HepG2 (cell line): ENCODE results near the gene NOB1. TPM values are rescaled to one million over a fixed set of nuclear protein-coding genes. Genes with fewer than 3 reads are reported as not detected.

ENCODE experiments used
- EED ChIP-seq: sonication (generic); formaldehyde crosslinking; IDR thresholded peaks from 2 replicates; pipeline ENCODE4 v1.5.0; 2020; ENCODE audit warnings: mild to moderate bottlenecking, missing genetic modification reagents
- FOXA3 ChIP-seq: IDR thresholded peaks from 2 replicates; pipeline ENCODE4 v1.6.1; 2016; ENCODE audit warnings: missing genetic modification reagents, missing compliant biosample characterization
- MTA3 ChIP-seq: sonication (generic); formaldehyde crosslinking; IDR thresholded peaks from 2 replicates; pipeline ENCODE4 v1.4.0; 2020; ENCODE audit warnings: missing genetic modification reagents
- MXD4 ChIP-seq: IDR thresholded peaks from 2 replicates; pipeline ENCODE4 v1.6.1; 2016; ENCODE audit warnings: mild to moderate bottlenecking, missing biosample characterization, missing genetic modification reagents
- NFYB ChIP-seq: sonication (generic); formaldehyde crosslinking; IDR thresholded peaks from 2 replicates; pipeline ENCODE4 v1.4.0; 2020; ENCODE audit warnings: missing genetic modification reagents
- REL ChIP-seq: sonication (generic); formaldehyde crosslinking; conservative IDR thresholded peaks from 2 replicates; pipeline ENCODE4 v1.8.0; 2022; ENCODE audit warnings: mild to moderate bottlenecking, missing genetic modification reagents, moderate library complexity
- SP2 ChIP-seq: sonication (generic); formaldehyde crosslinking; IDR thresholded peaks from 2 replicates; pipeline ENCODE4 v1.5.1; 2020; ENCODE audit warnings: mild to moderate bottlenecking, missing genetic modification reagents
- SP5 ChIP-seq: IDR thresholded peaks from 2 replicates; pipeline ENCODE4 v1.6.1; 2016; ENCODE audit warnings: low read depth, borderline replicate concordance
- TOPORS ChIP-seq: sonication (generic); formaldehyde crosslinking; IDR thresholded peaks from 2 replicates; pipeline ENCODE4 v1.8.0; 2023; ENCODE audit warnings: mild to moderate bottlenecking, missing genetic modification reagents
- ZFY ChIP-seq: sonication (generic); formaldehyde crosslinking; IDR thresholded peaks from 2 replicates; pipeline ENCODE4 v1.4.0; 2020; ENCODE audit warnings: missing genetic modification reagents
- ZKSCAN8 ChIP-seq: IDR thresholded peaks from 2 replicates; pipeline ENCODE4 v1.6.1; 2016; ENCODE audit warnings: borderline replicate concordance, missing genetic modification reagents, missing compliant biosample characterization
- ZMYM3 ChIP-seq: sonication (generic); formaldehyde crosslinking; IDR thresholded peaks from 2 replicates; pipeline ENCODE4 v1.5.1; 2020; ENCODE audit warnings: mild to moderate bottlenecking, missing genetic modification reagents
- ZNF205 ChIP-seq: IDR thresholded peaks from 2 replicates; pipeline ENCODE4 v1.6.1; 2018; ENCODE audit warnings: missing biosample characterization, missing genetic modification reagents
- ZNF263 ChIP-seq: sonication (generic); formaldehyde crosslinking; IDR thresholded peaks from 2 replicates; pipeline ENCODE4 v1.4.0; 2020; ENCODE audit warnings: missing genetic modification reagents
- ZNF343 ChIP-seq: sonication (generic); formaldehyde crosslinking; IDR thresholded peaks from 2 replicates; pipeline ENCODE4 v1.4.0; 2020; ENCODE audit warnings: mild to moderate bottlenecking, missing genetic modification reagents
- ZNF451 ChIP-seq: sonication (generic); formaldehyde crosslinking; IDR thresholded peaks from 2 replicates; pipeline ENCODE4 v1.5.0; 2020; ENCODE audit warnings: mild to moderate bottlenecking, missing genetic modification reagents
- ZSCAN12 ChIP-seq: sonication (generic); formaldehyde crosslinking; IDR thresholded peaks from 2 replicates; pipeline ENCODE4 v1.9.0; 2021; ENCODE audit warnings: mild to moderate bottlenecking, missing genetic modification reagents
- polyA plus RNA-seq, 8 experiments: library from polyadenylated mRNA; depleted of rRNA in 3 of 8; stranded (reverse) in 7 of 8; unstranded in 1 of 8; fragments of >200 nt; fragmentation: Illumina TruSeq in 4 of 8; extraction: Trizol in 4 of 8; gene quantifications; 2 replicates each; pipeline versions ENCODE4 v1.2.1 to v1.2.3, GENCODE V29; 2011 to 2016; ENCODE audit warnings: low read depth in 4 of 8, missing spikeins in 1 of 8, mixed read lengths in 1 of 8; ENCODE audit not compliant: insufficient read depth in 1 of 8
- total RNA-seq, 5 experiments: library from RNA; depleted of rRNA; stranded (reverse); fragments of >200 nt; fragmentation: Illumina TruSeq; extraction: Trizol; gene quantifications; 2 replicates each; pipeline ENCODE4 v1.2.3, GENCODE V29; 2016; ENCODE audit warnings: low read depth in 1 of 5
- TF ChIP-seq, protein P1 (sequence below): sonication (generic); formaldehyde crosslinking; IDR thresholded peaks from 2 replicates; pipeline ENCODE4 v1.9.0; 2021; ENCODE audit warnings: missing genetic modification reagents, borderline replicate concordance
- TF ChIP-seq, protein P2 (sequence below): sonication (generic); formaldehyde crosslinking; IDR thresholded peaks from 2 replicates; pipeline ENCODE4 v1.4.0; 2020; ENCODE audit warnings: missing genetic modification reagents
- TF ChIP-seq, protein P3 (sequence below): sonication (generic); formaldehyde crosslinking; IDR thresholded peaks from 2 replicates; pipeline ENCODE4 v1.8.1; 2023; ENCODE audit warnings: mild to moderate bottlenecking, moderate library complexity, missing genetic modification reagents
- TF ChIP-seq, protein P4 (sequence below): sonication (generic); formaldehyde crosslinking; IDR thresholded peaks from 2 replicates; pipeline ENCODE4 v1.4.0; 2020; ENCODE audit warnings: mild to moderate bottlenecking, missing genetic modification reagents
- TF ChIP-seq, protein P5 (sequence below): sonication (generic); formaldehyde crosslinking; IDR thresholded peaks from 2 replicates; pipeline ENCODE4 v1.4.0; 2020; ENCODE audit warnings: missing genetic modification reagents; ENCODE audit errors: not compliant biosample characterization
- TF ChIP-seq, protein P6 (sequence below): sonication (generic); formaldehyde crosslinking; conservative IDR thresholded peaks from 2 replicates; pipeline ENCODE4 v1.8.0; 2022; ENCODE audit warnings: missing genetic modification reagents

NOB1 gene
- total and polyA plus RNA-seq, 2 of the 13 experiments (the other 11 are each of a cell fraction or from before 2014, with no cell fraction given), result 47.1 to 162 TPM

DNA sequence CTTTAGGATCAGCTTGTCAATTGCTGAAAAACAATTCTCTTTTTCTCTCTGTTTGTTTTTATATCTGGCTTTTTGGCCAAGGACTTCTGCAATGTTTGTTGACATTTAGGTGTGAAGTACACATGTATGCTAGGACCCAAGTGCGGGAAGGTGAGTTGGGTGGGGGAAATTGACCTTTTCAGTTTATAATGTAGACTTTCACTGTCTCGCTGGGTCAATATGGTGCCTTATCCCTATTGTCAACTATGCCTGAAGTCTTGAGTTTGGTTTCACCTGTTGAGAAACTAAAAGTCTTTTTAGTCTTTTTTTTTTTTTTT is 16.9 kb upstream of the NOB1 start (continued):
- TF ChIP-seq EED (CRISPR knock-in tag) (no peak), ZNF451 (CRISPR knock-in tag) (no peak), ZMYM3 (CRISPR knock-in tag) (no peak), SP2 (CRISPR knock-in tag) (no peak), MXD4 (CRISPR knock-in tag) (no peak), ZNF263 (CRISPR knock-in tag) (no peak), ZSCAN12 (CRISPR knock-in tag) (no peak), SP5 (0 out of 2 replicates have a peak, but pooled peaks have one; percentile 40), FOXA3 (peak; percentile 84), ZNF205 (CRISPR knock-in tag) (no peak), TOPORS (CRISPR knock-in tag) (no peak), ZKSCAN8 (no peak), NFYB (CRISPR knock-in tag) (no peak), ZFY (CRISPR knock-in tag) (no peak), ZNF343 (no peak), MTA3 (CRISPR knock-in tag) (no peak), REL (CRISPR knock-in tag) (no peak)
- TF ChIP-seq, protein P1, sequence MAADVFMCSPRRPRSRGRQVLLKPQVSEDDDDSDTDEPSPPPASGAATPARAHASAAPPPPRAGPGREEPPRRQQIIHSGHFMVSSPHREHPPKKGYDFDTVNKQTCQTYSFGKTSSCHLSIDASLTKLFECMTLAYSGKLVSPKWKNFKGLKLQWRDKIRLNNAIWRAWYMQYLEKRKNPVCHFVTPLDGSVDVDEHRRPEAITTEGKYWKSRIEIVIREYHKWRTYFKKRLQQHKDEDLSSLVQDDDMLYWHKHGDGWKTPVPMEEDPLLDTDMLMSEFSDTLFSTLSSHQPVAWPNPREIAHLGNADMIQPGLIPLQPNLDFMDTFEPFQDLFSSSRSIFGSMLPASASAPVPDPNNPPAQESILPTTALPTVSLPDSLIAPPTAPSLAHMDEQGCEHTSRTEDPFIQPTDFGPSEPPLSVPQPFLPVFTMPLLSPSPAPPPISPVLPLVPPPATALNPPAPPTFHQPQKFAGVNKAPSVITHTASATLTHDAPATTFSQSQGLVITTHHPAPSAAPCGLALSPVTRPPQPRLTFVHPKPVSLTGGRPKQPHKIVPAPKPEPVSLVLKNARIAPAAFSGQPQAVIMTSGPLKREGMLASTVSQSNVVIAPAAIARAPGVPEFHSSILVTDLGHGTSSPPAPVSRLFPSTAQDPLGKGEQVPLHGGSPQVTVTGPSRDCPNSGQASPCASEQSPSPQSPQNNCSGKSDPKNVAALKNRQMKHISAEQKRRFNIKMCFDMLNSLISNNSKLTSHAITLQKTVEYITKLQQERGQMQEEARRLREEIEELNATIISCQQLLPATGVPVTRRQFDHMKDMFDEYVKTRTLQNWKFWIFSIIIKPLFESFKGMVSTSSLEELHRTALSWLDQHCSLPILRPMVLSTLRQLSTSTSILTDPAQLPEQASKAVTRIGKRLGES (CRISPR knock-in tag), result no peak
- TF ChIP-seq, protein P2, sequence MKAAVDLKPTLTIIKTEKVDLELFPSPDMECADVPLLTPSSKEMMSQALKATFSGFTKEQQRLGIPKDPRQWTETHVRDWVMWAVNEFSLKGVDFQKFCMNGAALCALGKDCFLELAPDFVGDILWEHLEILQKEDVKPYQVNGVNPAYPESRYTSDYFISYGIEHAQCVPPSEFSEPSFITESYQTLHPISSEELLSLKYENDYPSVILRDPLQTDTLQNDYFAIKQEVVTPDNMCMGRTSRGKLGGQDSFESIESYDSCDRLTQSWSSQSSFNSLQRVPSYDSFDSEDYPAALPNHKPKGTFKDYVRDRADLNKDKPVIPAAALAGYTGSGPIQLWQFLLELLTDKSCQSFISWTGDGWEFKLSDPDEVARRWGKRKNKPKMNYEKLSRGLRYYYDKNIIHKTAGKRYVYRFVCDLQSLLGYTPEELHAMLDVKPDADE (CRISPR knock-in tag), result no peak
- TF ChIP-seq, protein P3, sequence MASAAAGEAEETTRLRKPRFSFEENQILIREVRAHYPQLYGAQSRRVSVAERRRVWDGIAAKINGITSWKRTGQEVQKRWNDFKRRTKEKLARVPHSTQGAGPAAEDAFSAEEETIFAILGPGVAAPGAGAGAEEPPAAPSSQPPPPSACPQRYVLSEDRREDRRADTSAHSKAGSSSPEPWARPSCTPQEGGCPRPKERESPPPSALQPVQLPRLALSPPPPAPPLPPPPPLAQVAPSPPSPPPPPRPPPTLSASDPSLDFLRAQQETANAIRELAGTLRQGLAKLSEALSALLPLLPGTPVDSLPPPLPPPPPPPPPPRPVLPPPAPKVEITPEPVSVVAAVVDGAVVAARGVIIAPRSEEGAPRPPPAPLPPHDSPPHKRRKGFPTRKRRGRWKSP (CRISPR knock-in tag), result no peak
- TF ChIP-seq, protein P4, sequence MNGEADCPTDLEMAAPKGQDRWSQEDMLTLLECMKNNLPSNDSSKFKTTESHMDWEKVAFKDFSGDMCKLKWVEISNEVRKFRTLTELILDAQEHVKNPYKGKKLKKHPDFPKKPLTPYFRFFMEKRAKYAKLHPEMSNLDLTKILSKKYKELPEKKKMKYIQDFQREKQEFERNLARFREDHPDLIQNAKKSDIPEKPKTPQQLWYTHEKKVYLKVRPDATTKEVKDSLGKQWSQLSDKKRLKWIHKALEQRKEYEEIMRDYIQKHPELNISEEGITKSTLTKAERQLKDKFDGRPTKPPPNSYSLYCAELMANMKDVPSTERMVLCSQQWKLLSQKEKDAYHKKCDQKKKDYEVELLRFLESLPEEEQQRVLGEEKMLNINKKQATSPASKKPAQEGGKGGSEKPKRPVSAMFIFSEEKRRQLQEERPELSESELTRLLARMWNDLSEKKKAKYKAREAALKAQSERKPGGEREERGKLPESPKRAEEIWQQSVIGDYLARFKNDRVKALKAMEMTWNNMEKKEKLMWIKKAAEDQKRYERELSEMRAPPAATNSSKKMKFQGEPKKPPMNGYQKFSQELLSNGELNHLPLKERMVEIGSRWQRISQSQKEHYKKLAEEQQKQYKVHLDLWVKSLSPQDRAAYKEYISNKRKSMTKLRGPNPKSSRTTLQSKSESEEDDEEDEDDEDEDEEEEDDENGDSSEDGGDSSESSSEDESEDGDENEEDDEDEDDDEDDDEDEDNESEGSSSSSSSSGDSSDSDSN (CRISPR knock-in tag), result 0 out of 2 replicates have a peak, but pooled peaks have one; percentile 15
- TF ChIP-seq, protein P5, sequence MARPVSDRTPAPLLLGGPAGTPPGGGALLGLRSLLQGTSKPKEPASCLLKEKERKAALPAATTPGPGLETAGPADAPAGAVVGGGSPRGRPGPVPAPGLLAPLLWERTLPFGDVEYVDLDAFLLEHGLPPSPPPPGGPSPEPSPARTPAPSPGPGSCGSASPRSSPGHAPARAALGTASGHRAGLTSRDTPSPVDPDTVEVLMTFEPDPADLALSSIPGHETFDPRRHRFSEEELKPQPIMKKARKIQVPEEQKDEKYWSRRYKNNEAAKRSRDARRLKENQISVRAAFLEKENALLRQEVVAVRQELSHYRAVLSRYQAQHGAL (CRISPR knock-in tag), result no peak
- TF ChIP-seq, protein P6, sequence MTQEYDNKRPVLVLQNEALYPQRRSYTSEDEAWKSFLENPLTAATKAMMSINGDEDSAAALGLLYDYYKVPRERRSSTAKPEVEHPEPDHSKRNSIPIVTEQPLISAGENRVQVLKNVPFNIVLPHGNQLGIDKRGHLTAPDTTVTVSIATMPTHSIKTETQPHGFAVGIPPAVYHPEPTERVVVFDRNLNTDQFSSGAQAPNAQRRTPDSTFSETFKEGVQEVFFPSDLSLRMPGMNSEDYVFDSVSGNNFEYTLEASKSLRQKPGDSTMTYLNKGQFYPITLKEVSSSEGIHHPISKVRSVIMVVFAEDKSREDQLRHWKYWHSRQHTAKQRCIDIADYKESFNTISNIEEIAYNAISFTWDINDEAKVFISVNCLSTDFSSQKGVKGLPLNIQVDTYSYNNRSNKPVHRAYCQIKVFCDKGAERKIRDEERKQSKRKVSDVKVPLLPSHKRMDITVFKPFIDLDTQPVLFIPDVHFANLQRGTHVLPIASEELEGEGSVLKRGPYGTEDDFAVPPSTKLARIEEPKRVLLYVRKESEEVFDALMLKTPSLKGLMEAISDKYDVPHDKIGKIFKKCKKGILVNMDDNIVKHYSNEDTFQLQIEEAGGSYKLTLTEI (CRISPR knock-in tag), result no peak
